Retinal pigment epithelial cell (primary cell): ENCODE data around the gene DTX1.

Experiments
- DNase-seq: peaks from one replicate; pipeline ENCODE4 v3.0.0-alpha.2; 2010; ENCODE audit warnings: low read depth
- H3K4me3 ChIP-seq: 2 replicates; pipeline ENCODE4 v1.5.1; 2011; ENCODE audit warnings: mild to moderate bottlenecking, low read length, control low read depth, moderate library complexity
- TF ChIP-seq, protein P1 (sequence below): conservative IDR thresholded peaks from 2 replicates; pipeline ENCODE4 v1.5.1; 2011; ENCODE audit warnings: low read depth, low read length, control low read depth, inconsistent platforms

The DTX1 gene

DNA sequence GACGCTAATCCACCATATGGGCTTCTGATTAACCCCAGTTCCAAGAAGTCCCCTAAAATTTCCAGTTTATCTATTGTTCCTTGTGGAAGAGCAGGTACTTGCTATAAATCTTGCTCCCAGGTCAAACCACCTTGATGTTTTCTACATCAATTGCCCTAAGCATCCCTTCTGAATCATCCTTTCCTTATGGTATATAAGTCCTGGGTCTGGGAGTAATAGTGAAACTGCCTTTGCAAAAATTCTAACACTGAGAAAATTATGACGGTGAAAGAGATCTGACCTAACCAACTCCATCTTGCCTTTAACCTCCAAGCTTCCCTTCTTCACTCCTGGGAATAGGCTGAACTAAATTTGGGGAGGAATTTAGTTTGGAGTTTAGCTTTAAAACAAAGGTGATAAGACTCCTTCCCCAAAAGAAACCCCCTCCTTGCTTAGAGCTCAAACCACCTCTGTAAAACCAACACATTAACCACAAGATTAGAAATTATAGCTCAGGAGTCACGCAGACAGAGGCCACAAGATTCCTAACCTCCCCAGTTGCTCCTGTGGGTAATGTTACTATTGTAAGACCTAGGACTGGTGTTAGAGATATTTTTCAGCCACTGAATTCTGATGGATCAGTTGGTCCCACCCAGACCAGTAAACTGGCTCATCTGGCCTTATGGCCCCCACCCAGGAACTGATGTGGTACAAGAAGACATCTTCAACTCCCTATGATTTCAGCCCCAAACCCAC is 33.8 kb upstream of the DTX1 start:
- TF ChIP-seq, protein P1, sequence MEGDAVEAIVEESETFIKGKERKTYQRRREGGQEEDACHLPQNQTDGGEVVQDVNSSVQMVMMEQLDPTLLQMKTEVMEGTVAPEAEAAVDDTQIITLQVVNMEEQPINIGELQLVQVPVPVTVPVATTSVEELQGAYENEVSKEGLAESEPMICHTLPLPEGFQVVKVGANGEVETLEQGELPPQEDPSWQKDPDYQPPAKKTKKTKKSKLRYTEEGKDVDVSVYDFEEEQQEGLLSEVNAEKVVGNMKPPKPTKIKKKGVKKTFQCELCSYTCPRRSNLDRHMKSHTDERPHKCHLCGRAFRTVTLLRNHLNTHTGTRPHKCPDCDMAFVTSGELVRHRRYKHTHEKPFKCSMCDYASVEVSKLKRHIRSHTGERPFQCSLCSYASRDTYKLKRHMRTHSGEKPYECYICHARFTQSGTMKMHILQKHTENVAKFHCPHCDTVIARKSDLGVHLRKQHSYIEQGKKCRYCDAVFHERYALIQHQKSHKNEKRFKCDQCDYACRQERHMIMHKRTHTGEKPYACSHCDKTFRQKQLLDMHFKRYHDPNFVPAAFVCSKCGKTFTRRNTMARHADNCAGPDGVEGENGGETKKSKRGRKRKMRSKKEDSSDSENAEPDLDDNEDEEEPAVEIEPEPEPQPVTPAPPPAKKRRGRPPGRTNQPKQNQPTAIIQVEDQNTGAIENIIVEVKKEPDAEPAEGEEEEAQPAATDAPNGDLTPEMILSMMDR = no peak
- H3K4me3 ChIP-seq = no peak overlapping the region
- no peak for DNase-seq

DNA sequence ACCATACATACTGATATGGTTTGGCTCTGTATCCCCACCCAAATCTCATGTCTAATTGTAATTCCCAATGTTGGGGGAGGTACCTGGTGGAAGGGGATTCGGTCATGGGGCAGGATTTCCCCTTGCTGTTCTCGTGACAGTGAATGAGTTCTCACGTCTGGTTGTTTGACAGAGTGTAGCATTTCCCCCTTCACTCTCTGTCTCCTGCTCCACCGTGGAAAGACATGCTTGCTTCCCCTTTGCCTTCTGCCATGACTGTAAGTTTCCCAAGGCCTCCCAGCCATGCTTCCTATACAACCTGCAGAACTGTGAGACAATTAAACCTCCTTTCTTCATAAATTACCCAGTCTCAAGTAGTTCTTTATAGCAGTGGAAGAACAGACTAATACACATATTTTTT is 28.8 kb upstream of the DTX1 start:
- no peak for DNase-seq
- H3K4me3 ChIP-seq = no peak overlapping the region
- TF ChIP-seq, protein P1 = no peak

DNA sequence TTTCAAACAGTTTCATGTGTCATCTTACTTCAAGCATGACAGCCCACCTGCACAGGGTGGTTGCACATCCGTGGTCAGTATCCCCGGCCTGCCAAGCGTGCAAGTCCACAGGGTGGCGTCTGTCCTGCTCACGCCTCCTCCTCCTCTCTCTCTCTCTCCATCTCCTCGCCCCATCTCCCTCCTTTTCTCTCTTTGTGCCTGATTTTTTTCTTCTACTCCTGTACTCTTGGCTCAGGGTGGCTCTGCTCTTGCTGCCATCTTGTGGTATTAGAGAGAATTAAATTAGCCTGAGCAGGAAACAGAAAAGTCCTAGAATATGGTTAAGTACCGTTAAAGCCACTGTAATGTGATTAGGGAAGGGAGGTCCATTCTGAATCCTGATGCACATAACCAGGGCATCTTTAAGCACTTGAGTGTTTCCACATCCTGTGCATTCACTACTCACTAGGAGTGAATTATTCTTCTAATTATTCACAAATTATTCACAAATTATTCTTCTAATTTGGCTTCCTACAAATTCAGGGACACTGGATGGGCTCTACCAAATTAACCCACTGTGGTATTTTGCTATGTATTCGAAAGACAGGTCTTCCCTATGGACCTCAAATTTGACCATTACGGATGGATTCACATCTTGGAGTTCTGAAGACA is 25.5 kb upstream of the DTX1 start:
- DNase-seq = no peak
- TF ChIP-seq, protein P1 = peak; percentile 75
- no peak overlapping the region for H3K4me3 ChIP-seq

DNA sequence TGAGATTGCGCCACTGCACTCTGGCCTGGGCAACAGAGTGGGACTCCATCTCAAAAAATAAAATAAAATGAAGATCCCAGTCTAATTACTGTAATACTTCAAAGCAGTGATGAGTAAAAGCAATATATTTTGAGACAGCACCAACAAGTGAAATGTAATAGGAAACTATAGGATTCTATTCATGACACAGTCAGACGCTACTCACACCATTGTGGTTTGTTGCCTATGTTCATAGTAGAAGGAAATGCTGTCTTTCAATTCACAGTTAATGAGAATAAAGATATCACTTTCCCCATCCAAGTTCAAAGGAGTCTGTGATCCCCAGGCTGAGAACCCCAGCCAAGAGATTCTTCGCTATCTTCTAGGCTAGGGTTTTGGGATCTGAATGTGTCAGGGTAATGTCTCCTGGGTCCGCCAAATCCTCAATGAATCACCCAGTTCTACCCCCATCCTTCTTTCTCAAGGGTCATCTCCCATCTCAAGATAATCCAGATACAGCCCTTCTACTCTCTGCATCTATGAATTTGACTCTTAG is 16.6 kb upstream of the DTX1 start:
- no peak for DNase-seq
- H3K4me3 ChIP-seq = no peak overlapping the region

GRCh38 chr12:113040722-113041171 is 15.8 kb upstream of the DTX1 start:
- H3K4me3 ChIP-seq = no peak overlapping the region
- DNase-seq = peak; percentile 55
- TF ChIP-seq, protein P1 = no peak

More for the DNA sequence above, 16.6 kb upstream of the DTX1 start:
- TF ChIP-seq, protein P1 = no peak

DNA sequence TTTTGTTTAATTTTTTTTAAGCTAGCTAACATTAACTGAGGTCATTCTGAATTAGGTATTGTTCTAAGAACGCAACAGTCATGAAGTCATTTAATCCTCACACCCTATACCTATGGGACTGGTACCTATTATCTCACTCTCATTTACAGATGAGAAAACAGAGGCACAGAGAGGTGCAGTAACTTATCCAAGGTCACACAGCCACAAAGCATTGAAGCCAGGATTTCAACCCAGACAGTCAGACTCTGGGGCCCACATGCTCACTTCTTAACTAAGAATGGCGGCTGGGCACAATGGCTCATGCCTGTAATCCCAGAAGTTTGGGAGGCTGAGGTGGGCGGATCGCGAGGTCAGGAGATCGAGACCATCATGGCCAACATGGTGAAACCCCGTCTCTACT is 15.0 kb upstream of the DTX1 start:
- no peak overlapping the region for H3K4me3 ChIP-seq
- no peak for DNase-seq
- TF ChIP-seq, protein P1 = no peak
